Activated CD4-positive, alpha-beta T cell treated with anti-CD3 and anti-CD28 coated beads, Interleukin-10, Interleukin-2, amounts not matched to agents 100 ng/mL and 50 ng/mL, durations not matched to agents 16 hours and 8 hours (primary cell): ENCODE results near the gene FNDC11.

Experiments
- DNase-seq: peaks from one replicate; pipeline ENCODE4 v3.0.0-alpha.2; 2020

The FNDC11 gene

GRCh38 chr20:63541371-63541770, 12.6 kb upstream of the FNDC11 start:
- no peak for DNase-seq

GRCh38 chr20:63542031-63542559, 11.9 kb upstream of the FNDC11 start:
- DNase-seq: no peak

GRCh38 chr20:63542696-63543095, 11.3 kb upstream of the FNDC11 start:
- DNase-seq: no peak

GRCh38 chr20:63543131-63543530, 10.8 kb upstream of the FNDC11 start:
- DNase-seq: no peak

GRCh38 chr20:63543733-63544132, 10.2 kb upstream of the FNDC11 start:
- DNase-seq: no peak

- no peak for DNase-seq
These were observed 9.6 kb upstream of the FNDC11 start for GRCh38 chr20:63544241-63544957.

GRCh38 chr20:63544958-63545516, 8.9 kb upstream of the FNDC11 start:
- no peak for DNase-seq

- DNase-seq: no peak
These were observed 8.1 kb upstream of the FNDC11 start for GRCh38 chr20:63545814-63546213.

GRCh38 chr20:63546256-63546955, 7.6 kb upstream of the FNDC11 start:
- no peak for DNase-seq

GRCh38 chr20:63546956-63547724, 6.8 kb upstream of the FNDC11 start:
- no peak for DNase-seq

GRCh38 chr20:63547725-63548480, 6.1 kb upstream of the FNDC11 start, which contains the start of gene SRMS:
SRMS (minus strand) TSS chr20:63547749; CDS start chr20:63547463, 286 bp downstream.
- DNase-seq: no peak

- DNase-seq: no peak
These were observed 5.4 kb upstream of the FNDC11 start for GRCh38 chr20:63548542-63548941.

- DNase-seq: no peak
These were observed 4.9 kb upstream of the FNDC11 start for GRCh38 chr20:63549019-63549418.

- DNase-seq: no peak
These were observed 4.2 kb upstream of the FNDC11 start for GRCh38 chr20:63549679-63550282.

- DNase-seq: no peak
These were observed 2.9 kb upstream of the FNDC11 start for GRCh38 chr20:63551068-63551467.

- DNase-seq: peak; percentile 34
These were observed 1.3 kb upstream of the FNDC11 start for GRCh38 chr20:63552481-63553249.

- DNase-seq: peak; percentile 81
These were observed 567 bp upstream of the FNDC11 start for GRCh38 chr20:63553251-63553932.

- no peak for DNase-seq
These were observed 661 bp downstream of the FNDC11 start for GRCh38 chr20:63554361-63555278.

GRCh38 chr20:63555661-63556381, 1.9 kb downstream of the FNDC11 start:
- no peak for DNase-seq
